Lower lobe of right lung (tissue), 2 donors: ENCODE measurements around the gene SCN5A. TPM values are rescaled to one million over a fixed set of nuclear protein-coding genes. Genes with fewer than 3 reads are reported as not detected.
A peak's percentile ranks its signal among the peaks of the same experiment; 100 is the strongest.

Source experiments
- ATAC-seq, 2 donors: fragments of 200-7000 bp; cut with Tn5 transposase; one replicate each; pipeline ENCODE4 v1.9.1; 2020 to 2022; ENCODE audit warnings: mild to moderate bottlenecking in 2 of 2, moderate library complexity in 2 of 2
- DNase-seq: peaks from one replicate; pipeline ENCODE4 v3.0.0-alpha.2; 2020
- H3K27ac ChIP-seq: fragments of 200-600 bp; one replicate; pipeline ENCODE4 v1.8.0; 2022
- H3K27me3 ChIP-seq: fragments of 200-600 bp; one replicate; pipeline ENCODE4 v1.8.0; 2022; ENCODE audit warnings: low read depth
- H3K36me3 ChIP-seq: fragments of 200-600 bp; one replicate; pipeline ENCODE4 v1.8.0; 2022; ENCODE audit warnings: mild to moderate bottlenecking
- H3K4me1 ChIP-seq: fragments of 200-600 bp; one replicate; pipeline ENCODE4 v1.8.0; 2022
- H3K4me3 ChIP-seq: fragments of 200-600 bp; one replicate; pipeline ENCODE4 v1.8.0; 2022; ENCODE audit warnings: mild to moderate bottlenecking
- H3K9me3 ChIP-seq: fragments of 200-600 bp; one replicate; pipeline ENCODE4 v1.8.0; 2022
- CTCF ChIP-seq: fragments of 200-600 bp; IDR thresholded peaks from one replicate; pipeline ENCODE4 v1.8.0; 2022; ENCODE audit warnings: antibody characterized with exemption, mild to moderate bottlenecking
- intact Hi-C: fragments of 100-400 bp; cut with DNase I; formaldehyde crosslinking; loops from one replicate; pipeline ENCODE4 v1.11.0; 2022
- total RNA-seq: library from RNA; stranded (reverse); fragmentation: NEBNext Ultra II Directional; extraction: Animal tissue kit (Norgen Biotek cat#: 25700); gene quantifications from one replicate; pipeline ENCODE4 v1.2.1, GENCODE V29; 2021
- donor health status: DM: no; HTN: yes; CAD: no; lungs with severe emphysema.

The SCN5A gene
- total RNA-seq, 1 donor from 2014 or later = 0.24 TPM

- H3K9me3 ChIP-seq = no peaks in the 10 kb centered on the region
- intact Hi-C loops = loop anchor here (10.0 kb wide), 1 partner anchor 126 kb away; no protein-coding TSS in a partner anchor
- H3K27ac ChIP-seq = no peak overlapping the region
- ATAC-seq (peak; percentile 85 to 87), DNase-seq (peak; percentile 76)
- H3K4me3 ChIP-seq = no peak overlapping the region
- TF ChIP-seq CTCF = peak; percentile 96
- peaks cover 75% of the 10 kb centered on the region for H3K27me3 ChIP-seq
- H3K4me1 ChIP-seq = peaks cover 11% of the 10 kb centered on the region
- H3K36me3 ChIP-seq = no peaks in the 10 kb centered on the region
Observed at GRCh38 chr3:38651153-38651789, 1.8 kb upstream of the SCN5A start.

- H3K9me3 ChIP-seq = no peaks in the 10 kb centered on the region
- no peak overlapping the region for H3K27ac ChIP-seq
- H3K27me3 ChIP-seq = peaks cover 74% of the 10 kb centered on the region
- TF ChIP-seq CTCF = no peak
- intact Hi-C loops = loop anchor here (10.0 kb wide), 1 partner anchor 126 kb away; no protein-coding TSS in a partner anchor
- no peak for DNase-seq
- H3K4me1 ChIP-seq = peaks cover 11% of the 10 kb centered on the region
- H3K36me3 ChIP-seq = no peaks in the 10 kb centered on the region
- no peak overlapping the region for H3K4me3 ChIP-seq
- peak in 1 of 2 donors; percentile 3 for ATAC-seq
Observed at GRCh38 chr3:38650248-38650951, 913 bp upstream of the SCN5A start.

- Histone ChIP-seq H3K4me1 (peaks cover 11% of the 10 kb centered on the region), H3K9me3 (no peaks in the 10 kb centered on the region), H3K36me3 (no peaks in the 10 kb centered on the region), H3K4me3 (peak overlapping the region; percentile 50), H3K27ac (no peak overlapping the region), H3K27me3 (peaks cover 68% of the 10 kb centered on the region)
- peak in 1 of 2 donors; percentile 4 for ATAC-seq
- no peak for DNase-seq
- no peak for TF ChIP-seq CTCF
- intact Hi-C loops = no loop called here
Observed at GRCh38 chr3:38648659-38649499, 608 bp downstream of the SCN5A start.

- intact Hi-C loops = no loop called here
- no peaks in the 10 kb centered on the region for H3K36me3 ChIP-seq
- TF ChIP-seq CTCF = no peak
- H3K4me1 ChIP-seq = peaks cover 11% of the 10 kb centered on the region
- no peaks in the 10 kb centered on the region for H3K9me3 ChIP-seq
- DNase-seq (no peak), ATAC-seq (no peak)
- H3K27me3 ChIP-seq = peaks cover 68% of the 10 kb centered on the region
- no peak overlapping the region for H3K4me3 ChIP-seq
- no peak overlapping the region for H3K27ac ChIP-seq
Observed at GRCh38 chr3:38648024-38648658, 1.3 kb downstream of the SCN5A start.
